Measurements from ENCODE around the gene SRGAP2B.
"Not testable (repeated sequence)": the region's sequence is repeated elsewhere in the genome, so short reads cannot be mapped to it uniquely, and the experiment has no call there.

Gene SRGAP2B

DNA sequence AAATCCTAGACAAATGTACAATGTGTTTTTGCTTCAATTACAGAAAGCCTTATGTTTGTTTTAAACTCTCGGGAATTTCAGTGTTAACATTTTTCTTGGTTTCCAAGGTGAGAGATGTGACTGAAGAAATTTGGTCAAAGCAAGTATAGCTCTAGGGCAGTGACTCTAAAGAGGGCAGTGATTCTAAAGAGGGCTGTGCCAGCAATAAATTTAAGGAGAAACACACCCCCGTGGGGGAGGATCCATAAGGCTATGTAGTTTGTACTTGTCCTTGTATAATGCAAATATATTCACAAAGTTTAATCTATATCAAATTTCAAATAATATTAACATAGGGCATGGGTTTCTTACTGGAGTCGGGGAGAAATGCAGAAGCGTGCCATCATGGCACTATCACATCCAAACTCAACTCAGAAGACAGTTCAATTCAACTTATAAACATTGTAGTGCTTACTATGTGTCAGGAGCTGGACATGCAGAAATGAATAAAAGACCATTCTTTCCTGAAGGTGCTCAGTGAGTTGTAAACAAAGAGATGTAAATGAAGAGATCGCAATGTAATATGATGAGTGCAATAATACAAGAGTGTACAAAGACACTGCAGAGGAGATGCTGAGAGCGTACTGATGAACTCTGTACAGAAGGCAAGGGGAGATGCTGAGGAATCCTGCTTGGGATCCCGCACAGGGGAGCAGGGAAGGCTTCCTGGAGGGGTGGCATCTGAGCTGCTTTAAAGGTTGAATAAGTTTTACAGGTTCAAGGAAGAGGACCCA is 12.5 kb downstream of the SRGAP2B start:
- DNase-seq, result not testable (repeated sequence)

GRCh38 chr1:145080193-145080592 is 14.9 kb downstream of the SRGAP2B start:
- DNase-seq, result not testable (repeated sequence)

DNA sequence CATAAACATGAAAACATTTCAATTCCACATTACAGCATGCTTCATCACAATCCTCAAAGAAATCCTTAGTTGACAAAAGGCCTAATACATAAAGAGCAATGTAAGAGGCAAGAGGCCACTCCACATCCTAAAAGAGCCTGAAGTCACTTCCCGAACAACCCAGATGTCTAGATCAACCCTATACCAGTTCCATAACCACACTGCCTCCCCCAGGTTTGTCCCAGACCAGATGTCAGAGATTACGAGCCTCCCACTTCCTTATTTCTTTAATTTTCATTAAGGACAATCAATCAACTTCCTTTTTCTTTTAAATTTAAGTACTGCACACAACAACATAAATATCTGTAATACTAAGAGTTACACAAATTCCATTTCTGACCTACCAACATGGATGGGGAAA is 15.4 kb downstream of the SRGAP2B start:
- not testable (repeated sequence) for DNase-seq

DNA sequence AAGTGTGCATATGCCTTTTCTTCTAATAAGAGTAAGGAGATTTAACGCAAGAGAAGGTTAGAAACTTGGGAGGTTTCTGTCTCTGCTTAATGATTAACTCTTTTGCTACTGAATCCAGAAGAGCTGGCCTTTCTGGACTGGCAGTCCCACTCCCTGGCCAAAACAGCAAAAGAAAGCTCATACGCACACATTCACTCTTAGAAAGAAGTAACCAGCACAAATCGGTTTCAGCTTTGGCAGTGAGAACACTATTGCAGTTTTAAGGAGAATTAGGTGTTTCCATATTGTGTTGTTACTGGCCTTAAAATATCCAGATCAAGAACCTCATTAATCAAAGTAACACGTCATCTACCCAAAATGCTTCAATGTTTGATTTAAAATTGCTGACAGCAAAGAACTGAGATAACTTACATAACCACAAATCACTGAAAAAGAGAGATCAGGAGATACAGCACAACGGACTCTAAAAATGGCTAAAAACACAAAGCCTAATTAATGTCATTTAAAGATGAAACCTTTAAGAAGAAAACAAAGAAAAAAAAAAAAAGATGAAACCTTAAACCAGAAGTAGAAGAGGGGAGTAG is 16.2 kb downstream of the SRGAP2B start:
- not testable (repeated sequence) for DNase-seq

DNA sequence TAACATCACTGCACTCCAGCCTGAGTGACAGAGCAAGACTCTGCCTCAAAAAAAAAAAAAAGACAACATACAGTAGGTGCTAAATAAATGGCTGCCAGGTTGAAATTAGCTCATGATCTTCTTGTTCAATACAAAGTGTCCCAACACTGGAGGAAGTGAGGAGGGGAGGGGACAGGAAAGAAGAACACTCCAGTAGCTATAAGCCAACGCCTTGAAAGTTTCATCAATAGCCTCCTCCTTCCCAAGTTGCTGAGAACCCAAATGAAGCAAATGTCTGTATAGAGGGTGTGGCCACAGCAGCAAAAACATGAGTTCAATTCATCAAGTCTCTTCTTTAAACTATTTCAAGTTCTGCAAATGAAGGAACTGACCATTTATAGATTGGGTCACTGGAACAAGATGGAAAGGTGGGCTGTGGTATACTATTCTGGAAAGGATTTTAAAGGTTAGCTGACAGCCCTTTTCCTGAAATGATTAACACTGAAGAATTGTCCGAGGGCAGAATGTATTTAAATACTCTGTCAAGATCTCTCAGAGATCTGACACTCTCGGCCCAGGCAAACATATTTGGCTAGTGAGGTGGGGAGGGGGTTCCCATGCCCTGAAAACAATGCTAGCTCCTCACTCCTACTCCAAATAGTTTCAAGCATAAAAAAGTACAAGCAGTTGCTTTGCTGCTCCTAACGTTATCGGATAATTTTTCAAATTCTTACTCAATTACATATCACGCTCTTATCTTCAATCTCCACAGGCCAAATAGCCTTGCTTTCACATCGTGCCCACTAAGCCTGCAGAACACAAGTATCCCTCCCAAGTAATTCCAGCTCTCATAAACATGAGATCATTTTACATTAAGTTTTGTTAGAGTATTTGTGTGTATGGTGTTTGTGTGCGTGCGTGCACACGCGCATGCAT is 17.0 kb downstream of the SRGAP2B start:
- not testable (repeated sequence) for DNase-seq

DNA sequence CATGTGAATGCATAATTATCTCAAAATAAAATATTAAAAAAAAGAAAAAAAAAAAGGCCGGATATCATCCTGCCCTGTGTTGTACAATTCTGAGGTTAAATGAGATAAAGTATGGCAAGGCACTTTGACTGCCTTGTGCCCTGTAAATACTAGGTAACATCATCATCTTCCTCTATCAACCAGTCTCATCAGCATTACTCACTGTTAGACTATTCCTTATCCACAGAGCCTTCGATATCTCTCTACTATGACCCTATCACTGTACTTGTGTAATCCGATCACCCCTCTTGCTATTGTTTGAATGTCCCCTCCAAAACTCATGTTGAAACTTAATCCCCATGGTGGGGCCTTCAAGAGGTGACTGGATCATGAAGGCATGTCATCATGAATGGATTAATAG is 18.3 kb downstream of the SRGAP2B start:
- not testable (repeated sequence) for DNase-seq

DNA sequence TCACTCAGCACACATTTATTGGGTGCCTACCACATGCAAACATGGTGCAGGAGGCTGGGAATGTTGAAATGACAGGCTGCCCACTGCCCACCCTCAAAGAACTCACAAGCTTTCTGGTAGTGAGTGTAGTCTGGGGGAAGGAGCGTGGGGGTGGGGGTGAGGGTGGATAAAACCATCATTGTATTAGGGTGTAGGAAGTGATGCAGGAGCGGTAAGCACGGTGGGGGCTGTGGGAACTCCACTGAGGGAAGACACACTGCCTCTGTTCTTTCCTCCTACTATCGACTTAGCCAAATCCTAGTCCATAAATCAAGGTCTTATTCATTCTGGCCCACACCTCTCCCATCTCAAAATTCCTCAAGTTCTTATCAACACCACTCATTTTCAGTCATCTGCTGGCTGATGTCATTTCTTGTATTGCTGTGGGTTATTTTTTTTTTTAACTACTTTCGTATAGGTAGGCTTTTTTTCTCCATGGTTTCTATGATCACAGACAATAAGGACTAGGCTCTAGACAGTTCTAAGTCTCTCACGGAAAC is 21.0 kb downstream of the SRGAP2B start:
- not testable (repeated sequence) for DNase-seq

GRCh38 chr1:145071569-145071968 is 23.6 kb downstream of the SRGAP2B start:
- not testable (repeated sequence) for DNase-seq

GRCh38 chr1:145066486-145066885 is 28.6 kb downstream of the SRGAP2B start:
- DNase-seq, result not testable (repeated sequence)

- DNase-seq, result not testable (repeated sequence)
Observed at GRCh38 chr1:145065194-145065826, 29.8 kb downstream of the SRGAP2B start.

- not testable (repeated sequence) for DNase-seq
Observed at GRCh38 chr1:145063941-145064648, 31.0 kb downstream of the SRGAP2B start.

DNA sequence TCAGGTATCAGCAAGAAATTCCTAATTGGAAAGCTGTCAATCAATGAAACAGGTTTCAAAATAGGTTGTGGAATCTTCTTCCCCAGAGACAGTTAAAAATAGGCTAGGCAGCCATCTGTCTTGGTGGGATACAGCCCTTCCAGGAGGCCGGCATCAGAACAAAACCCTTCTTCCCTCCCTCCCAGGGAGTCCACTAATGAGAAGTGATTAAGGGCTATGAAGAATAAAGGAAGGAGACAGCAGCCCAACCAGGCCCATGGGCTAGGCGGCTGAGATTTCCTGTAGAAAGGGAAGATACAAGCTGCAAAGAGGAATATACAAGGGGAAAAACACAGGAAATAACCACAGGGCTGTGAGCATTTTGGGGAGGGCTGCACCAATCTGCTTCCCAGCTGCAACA is 31.8 kb downstream of the SRGAP2B start:
- DNase-seq, result not testable (repeated sequence)

DNA sequence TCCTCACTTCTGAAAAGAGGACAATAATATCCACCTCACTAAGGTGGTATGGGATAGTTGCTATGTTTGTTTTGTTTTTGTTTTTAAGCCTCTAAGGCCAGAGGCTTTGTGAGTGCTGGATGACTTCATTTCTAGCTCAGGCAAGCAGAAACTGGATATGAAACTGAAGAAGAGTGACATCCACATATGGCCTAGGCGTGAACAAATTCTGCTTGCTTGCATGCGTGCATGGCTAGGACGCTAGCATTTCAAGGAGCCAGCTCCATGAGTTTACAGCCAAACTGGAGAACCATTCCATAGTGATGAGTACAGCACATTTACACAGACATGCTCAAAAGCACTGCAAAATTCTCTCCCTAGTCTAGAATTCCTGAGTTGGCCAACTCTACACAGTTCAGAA is 36.9 kb downstream of the SRGAP2B start:
- DNase-seq, result not testable (repeated sequence)

- not testable (repeated sequence) for DNase-seq
Observed at GRCh38 chr1:145055217-145055760, 39.8 kb downstream of the SRGAP2B start.

DNA sequence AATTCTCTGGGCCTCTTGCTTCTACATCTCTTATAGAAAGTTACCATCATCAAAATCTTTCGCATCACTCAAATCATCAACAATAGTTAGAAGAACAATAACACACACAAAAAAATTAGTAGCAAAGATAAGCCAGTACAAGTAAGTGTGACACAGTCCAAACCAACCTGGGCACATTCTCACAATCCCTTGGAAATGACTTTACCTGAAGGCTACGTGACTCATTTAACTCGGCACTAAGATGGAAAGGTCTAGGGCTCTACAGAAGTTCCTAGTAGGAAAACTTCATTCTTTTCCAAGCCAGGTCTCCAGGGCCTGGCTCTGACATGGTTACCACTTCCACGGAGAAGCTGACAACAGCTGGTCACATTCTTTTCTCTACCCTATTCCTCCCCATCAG is 41.7 kb downstream of the SRGAP2B start:
- not testable (repeated sequence) for DNase-seq

DNA sequence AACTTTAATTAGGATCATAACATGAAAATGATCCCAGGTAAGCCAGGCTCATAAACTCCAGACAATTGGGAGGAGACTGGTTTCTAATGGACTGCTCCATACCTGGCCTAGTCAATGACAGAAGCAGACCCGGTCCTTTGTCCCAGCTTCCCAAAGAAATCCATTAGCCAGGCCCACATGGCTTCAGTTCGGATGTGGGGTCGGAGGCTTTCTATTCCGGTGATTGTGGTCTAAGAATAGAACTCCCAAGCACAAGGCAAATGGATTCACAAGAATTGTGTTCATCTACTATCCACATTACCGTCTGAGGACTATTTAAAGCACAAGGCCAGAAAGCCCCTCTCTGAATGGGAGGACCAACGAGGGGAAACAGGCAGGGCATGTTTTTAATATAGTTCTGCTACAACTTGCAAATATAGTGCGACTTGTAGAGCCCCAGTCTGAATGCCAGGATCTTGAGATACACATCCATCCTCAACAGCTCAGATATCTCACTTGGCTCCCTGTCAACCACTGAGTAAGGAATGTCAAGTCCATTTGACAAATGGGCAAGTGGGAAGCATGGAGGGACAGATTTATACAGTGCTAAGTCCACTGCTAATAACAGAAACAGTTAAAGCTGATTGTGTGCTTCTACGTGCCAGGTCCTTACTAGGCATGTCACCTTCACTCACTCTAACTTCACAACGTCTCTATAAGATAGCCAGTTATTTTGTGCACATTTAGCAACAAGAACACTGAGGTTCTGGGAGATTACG is 42.9 kb downstream of the SRGAP2B start:
- not testable (repeated sequence) for DNase-seq

GRCh38 chr1:145048181-145048856 is 46.8 kb downstream of the SRGAP2B start:
- not testable (repeated sequence) for DNase-seq

GRCh38 chr1:145047553-145047952 is 47.6 kb downstream of the SRGAP2B start:
- DNase-seq, result not testable (repeated sequence)

DNA sequence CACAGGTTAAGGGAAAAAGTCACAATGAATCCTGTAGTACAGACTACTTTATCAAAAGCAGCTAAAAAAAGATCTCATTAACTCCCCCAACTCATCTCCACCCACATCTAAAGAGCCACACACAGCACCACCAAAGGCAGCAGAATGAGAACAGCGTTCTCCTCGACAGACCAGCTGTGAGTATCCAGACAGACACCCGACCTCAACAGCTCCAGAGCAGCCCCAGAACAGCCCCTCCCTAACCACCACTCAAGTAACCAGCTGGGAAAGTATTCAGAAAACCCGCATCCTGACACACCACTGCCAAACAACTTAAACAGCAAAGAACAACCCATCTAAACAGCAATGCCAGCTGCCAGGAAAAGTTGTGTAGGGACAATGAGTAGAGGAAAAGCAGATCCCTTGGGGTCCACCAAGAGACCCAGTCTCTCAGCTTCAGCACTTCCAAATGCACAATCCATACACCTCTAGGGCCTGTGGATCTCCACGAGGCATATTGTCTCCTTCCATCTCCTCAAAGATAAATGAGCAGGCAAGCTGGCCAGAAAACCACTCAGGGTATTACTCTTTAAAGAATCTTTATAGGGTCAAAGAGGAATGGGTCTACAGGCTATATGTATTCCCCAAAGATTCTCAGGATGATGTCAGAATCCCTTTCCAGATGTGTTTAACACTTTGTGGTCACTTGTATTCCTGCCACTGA is 49.4 kb downstream of the SRGAP2B start:
- not testable (repeated sequence) for DNase-seq
